ENCODE results near the gene DHX16.
"Not testable (repeated sequence)": the region's sequence is repeated elsewhere in the genome, so short reads cannot be mapped to it uniquely, and the experiment has no call there.

Gene DHX16

GRCh38 chr6:30664994-30665767 lies 7.6 kb downstream of the DHX16 start:
- Histone ChIP-seq H3K79me2 (no peaks in the 10 kb centered on the region), H3K4me2 (ENCODE audit: low read length) (no peak overlapping the region), H3K36me3 (ENCODE audit: control insufficient read depth, insufficient read depth, low read length) (no peaks in the 10 kb centered on the region), H3K27ac (no peak overlapping the region), H3K9ac (no peak overlapping the region), H3K4me3 (ENCODE audit: low read depth, low read length) (no peak overlapping the region), H3K9me3 (ENCODE audit: control insufficient read depth, low read length) (no peaks in the 10 kb centered on the region), H3K27me3 (ENCODE audit: control insufficient read depth, insufficient read depth, low read length) (no peaks in the 10 kb centered on the region), H2AFZ (no peak overlapping the region), H3K4me1 (peaks cover 7% of the 10 kb centered on the region)
- no peak for TF ChIP-seq CTCF (IDR thresholded peaks at IDR 0.05)

DNA sequence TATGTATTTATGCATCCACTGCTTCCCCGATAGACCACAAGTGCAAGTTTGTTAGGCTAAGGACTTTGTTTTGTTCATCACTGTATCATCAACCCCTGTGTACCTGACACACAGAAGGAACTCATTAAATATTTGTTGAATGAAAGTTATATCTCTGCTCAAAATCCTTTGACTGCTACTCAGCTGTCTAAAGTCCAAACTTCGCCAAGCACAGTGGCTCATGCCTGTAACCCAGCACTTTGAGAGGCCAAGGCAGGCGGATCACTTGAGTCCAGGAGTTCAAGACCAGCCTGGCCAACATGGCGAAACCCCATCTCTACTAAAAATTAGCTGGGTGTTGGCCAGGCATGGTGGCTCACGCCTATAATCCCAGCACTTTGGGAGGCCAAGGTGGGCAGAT lies 14.9 kb downstream of the DHX16 start:
- H2AFZ ChIP-seq; H3K4me2 ChIP-seq (ENCODE audit: low read length); H3K27ac ChIP-seq; H3K9ac ChIP-seq; H3K27me3 ChIP-seq (ENCODE audit: control insufficient read depth, insufficient read depth, low read length); H3K4me3 ChIP-seq (ENCODE audit: low read depth, low read length); H3K4me1 ChIP-seq; H3K36me3 ChIP-seq (ENCODE audit: control insufficient read depth, insufficient read depth, low read length); H3K9me3 ChIP-seq (ENCODE audit: control insufficient read depth, low read length); H3K79me2 ChIP-seq: not testable (repeated sequence)

- Histone ChIP-seq H3K9me3 (ENCODE audit: control insufficient read depth, low read length) (no peaks in the 10 kb centered on the region), H3K27ac (no peak overlapping the region), H3K79me2 (no peaks in the 10 kb centered on the region), H3K4me3 (ENCODE audit: low read depth, low read length) (no peak overlapping the region), H3K4me2 (ENCODE audit: low read length) (no peak overlapping the region), H3K9ac (no peak overlapping the region), H3K27me3 (ENCODE audit: control insufficient read depth, insufficient read depth, low read length) (no peaks in the 10 kb centered on the region), H3K36me3 (ENCODE audit: control insufficient read depth, insufficient read depth, low read length) (no peaks in the 10 kb centered on the region), H2AFZ (no peak overlapping the region), H3K4me1 (no peaks in the 10 kb centered on the region)
- TF ChIP-seq CTCF (IDR thresholded peaks at IDR 0.05): no peak
These were observed 15.4 kb downstream of the DHX16 start for GRCh38 chr6:30657454-30657853.

DNA sequence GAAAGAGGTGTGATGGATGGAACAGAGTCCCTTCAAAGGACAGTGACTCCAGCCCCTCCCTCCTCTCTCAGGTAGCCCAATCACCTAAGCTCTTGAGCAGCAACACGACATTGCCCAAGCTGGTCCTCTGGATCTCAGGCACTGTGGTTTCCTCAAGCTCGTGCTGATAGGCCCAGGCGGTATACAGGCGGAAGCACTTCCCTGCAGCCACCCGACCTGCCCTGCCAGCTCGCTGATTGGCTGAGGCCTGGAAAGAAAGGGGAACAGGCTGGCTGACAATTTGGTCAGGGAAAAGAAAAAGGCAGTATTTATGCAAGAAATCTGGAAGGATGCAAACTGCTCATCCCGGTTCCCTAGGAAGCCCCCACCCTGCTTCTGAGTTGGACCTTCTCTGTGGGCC lies 16.3 kb downstream of the DHX16 start:
- Histone ChIP-seq H3K27ac (no peak overlapping the region), H3K9ac (no peak overlapping the region), H2AFZ (no peak overlapping the region), H3K9me3 (ENCODE audit: control insufficient read depth, low read length) (no peaks in the 10 kb centered on the region), H3K4me3 (ENCODE audit: low read depth, low read length) (no peak overlapping the region), H3K36me3 (ENCODE audit: control insufficient read depth, insufficient read depth, low read length) (no peaks in the 10 kb centered on the region), H3K4me1 (no peaks in the 10 kb centered on the region), H3K4me2 (ENCODE audit: low read length) (no peak overlapping the region), H3K79me2 (no peaks in the 10 kb centered on the region), H3K27me3 (ENCODE audit: control insufficient read depth, insufficient read depth, low read length) (no peaks in the 10 kb centered on the region)
- TF ChIP-seq CTCF (IDR thresholded peaks at IDR 0.05): no peak

DNA sequence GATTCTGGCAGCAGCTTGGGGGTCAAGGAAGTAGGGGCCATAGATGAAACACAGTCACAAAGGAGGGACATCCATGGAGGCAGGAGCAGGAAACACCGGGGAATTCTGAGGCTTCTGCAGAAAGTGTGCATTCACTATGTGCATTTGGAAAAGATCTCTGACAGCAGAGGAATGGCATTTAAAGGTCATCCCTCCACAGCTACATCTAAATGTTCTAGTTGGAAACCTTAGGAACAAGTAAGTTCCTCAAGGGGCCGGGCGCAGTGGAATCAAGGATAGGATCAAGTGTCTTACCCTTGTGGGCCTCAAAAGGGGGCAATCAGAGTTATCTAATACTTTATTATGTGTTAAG lies 17.1 kb downstream of the DHX16 start:
- Histone ChIP-seq H3K4me1 (no peaks in the 10 kb centered on the region), H3K36me3 (ENCODE audit: control insufficient read depth, insufficient read depth, low read length) (no peaks in the 10 kb centered on the region), H3K79me2 (no peaks in the 10 kb centered on the region), H2AFZ (no peak overlapping the region), H3K4me3 (ENCODE audit: low read depth, low read length) (no peak overlapping the region), H3K27ac (no peak overlapping the region), H3K9ac (no peak overlapping the region), H3K4me2 (ENCODE audit: low read length) (no peak overlapping the region), H3K9me3 (ENCODE audit: control insufficient read depth, low read length) (no peaks in the 10 kb centered on the region), H3K27me3 (ENCODE audit: control insufficient read depth, insufficient read depth, low read length) (no peaks in the 10 kb centered on the region)
- TF ChIP-seq CTCF (IDR thresholded peaks at IDR 0.05): no peak

All from parathyroid adenoma (tissue), 2 donors.